Uterus (tissue), 2 donors: ENCODE data around the gene MPND.

Experiments used
- CTCF ChIP-seq, 4 experiments: fragments of 200-600 bp in 2 of 4; fragments of 450-650 bp in 2 of 4; sonication (generic) in 2 of 4; IDR thresholded peaks; one replicate each; pipeline ENCODE4 v1.5.1; 2016 to 2019; ENCODE audit warnings: antibody characterized with exemption in 4 of 4, mild to moderate bottlenecking in 2 of 4, moderate library complexity in 1 of 4
- POLR2A ChIP-seq, 2 donors: fragments of 450-650 bp; IDR thresholded peaks; one replicate each; pipeline ENCODE4 v1.6.1; 2016; ENCODE audit warnings: antibody characterized with exemption in 2 of 2, mild to moderate bottlenecking in 1 of 2, moderate library complexity in 1 of 2

- TF ChIP-seq POLR2A (IDR thresholded peaks at IDR 0.05) (no peak), CTCF (IDR thresholded peaks at IDR 0.05) (no peak)
Measured at GRCh38 chr19:4345342-4346019, 2.1 kb downstream of the MPND start.
